ENCODE measurements around the gene NFYC. TPM values are rescaled to one million over a fixed set of nuclear protein-coding genes. Genes with fewer than 3 reads are reported as not detected.

Gene NFYC
- total and polyA plus RNA-seq, 2 experiments from 2014 or later = 36.2 to 42.7 TPM

DNA sequence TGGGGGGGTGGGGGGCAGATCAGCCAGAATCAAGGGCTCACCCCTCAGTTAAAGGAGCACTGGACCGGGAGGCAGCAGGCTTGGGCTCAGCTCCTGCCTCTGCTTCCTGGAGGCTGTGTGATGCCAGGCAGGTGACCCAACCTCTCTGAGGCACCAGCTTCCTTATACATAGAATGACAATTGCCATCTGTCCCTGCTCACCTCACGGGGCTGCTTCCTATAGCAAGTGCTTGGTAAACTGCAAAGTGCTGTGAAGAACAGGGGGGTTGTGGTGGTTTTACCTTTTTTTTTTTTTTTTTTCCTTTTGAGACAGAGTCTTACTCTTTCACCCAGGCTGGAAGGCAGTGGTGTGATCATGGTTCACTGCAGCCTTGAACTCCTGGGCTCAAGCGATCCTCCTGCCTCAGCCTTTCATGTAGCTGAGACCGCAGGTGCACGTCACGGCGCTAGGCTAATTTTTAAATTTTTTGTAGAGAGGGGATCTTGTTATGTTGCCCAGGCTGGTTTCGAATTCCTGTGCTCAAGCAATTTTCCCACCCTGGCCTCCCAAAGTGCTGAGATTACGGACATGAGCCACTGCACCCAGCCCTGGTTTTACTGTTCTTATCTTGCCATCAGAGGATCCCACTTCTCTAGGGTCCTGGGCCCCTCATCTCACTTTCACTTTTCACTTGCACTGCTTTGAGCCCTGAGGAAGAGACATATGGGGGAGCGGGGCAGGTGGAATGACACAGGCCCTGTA lies 103.6 kb downstream of the NFYC start:
- DNase-seq (ENCODE audit: low spot score) (no peak), ATAC-seq (no peak)
- Mint-ChIP-seq H3K4me1 (peaks cover 44% of the 10 kb centered on the region), H3K27ac (no peak overlapping the region), H3K36me3 (ENCODE audit: low read depth) (no peaks in the 10 kb centered on the region; the same call in 2 of the 3 replicates), H3K27me3 (ENCODE audit: insufficient read depth, low read depth, poor library complexity) (peaks cover 11% of the 10 kb centered on the region), H3K4me3 (no peak overlapping the region; the same call in 2 of the 3 replicates), H3K9me3 (no peaks in the 10 kb centered on the region; the same call in 2 of the 3 replicates)
- Histone ChIP-seq H3K4me1 (ENCODE audit: insufficient read depth) (peaks cover 4% of the 10 kb centered on the region; the same call in 1 of the 2 replicates), H3K4me2 (no peak overlapping the region), H3K9me2 (ENCODE audit: insufficient read depth) (no peaks in the 10 kb centered on the region), H4K20me1 (replicated peaks; ENCODE audit: insufficient read depth) (no peaks in the 10 kb centered on the region), H3K79me2 (replicated peaks; ENCODE audit: insufficient read depth) (no peaks in the 10 kb centered on the region), H3K36me3 (ENCODE audit: insufficient read depth) (no peaks in the 10 kb centered on the region), H3K4me3 (no peak overlapping the region), H2AFZ (no peak overlapping the region), H3K27ac (ENCODE audit: low read depth) (no peak overlapping the region), H3F3A (replicated peaks; ENCODE audit: low read depth) (no peaks in the 10 kb centered on the region), H3K27me3 (ENCODE audit: insufficient read depth) (peaks cover 1% of the 10 kb centered on the region; the same call in 1 of the 2 replicates)
- TF ChIP-seq STAT1 (IDR thresholded peaks at IDR 0.05; ENCODE audit: unreplicated experiment) = no peak
- TF ChIP-seq, protein P1, sequence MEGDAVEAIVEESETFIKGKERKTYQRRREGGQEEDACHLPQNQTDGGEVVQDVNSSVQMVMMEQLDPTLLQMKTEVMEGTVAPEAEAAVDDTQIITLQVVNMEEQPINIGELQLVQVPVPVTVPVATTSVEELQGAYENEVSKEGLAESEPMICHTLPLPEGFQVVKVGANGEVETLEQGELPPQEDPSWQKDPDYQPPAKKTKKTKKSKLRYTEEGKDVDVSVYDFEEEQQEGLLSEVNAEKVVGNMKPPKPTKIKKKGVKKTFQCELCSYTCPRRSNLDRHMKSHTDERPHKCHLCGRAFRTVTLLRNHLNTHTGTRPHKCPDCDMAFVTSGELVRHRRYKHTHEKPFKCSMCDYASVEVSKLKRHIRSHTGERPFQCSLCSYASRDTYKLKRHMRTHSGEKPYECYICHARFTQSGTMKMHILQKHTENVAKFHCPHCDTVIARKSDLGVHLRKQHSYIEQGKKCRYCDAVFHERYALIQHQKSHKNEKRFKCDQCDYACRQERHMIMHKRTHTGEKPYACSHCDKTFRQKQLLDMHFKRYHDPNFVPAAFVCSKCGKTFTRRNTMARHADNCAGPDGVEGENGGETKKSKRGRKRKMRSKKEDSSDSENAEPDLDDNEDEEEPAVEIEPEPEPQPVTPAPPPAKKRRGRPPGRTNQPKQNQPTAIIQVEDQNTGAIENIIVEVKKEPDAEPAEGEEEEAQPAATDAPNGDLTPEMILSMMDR (conservative IDR thresholded peaks at IDR 0.05; ENCODE audit: low read depth in 2 of 2) = no peak

DNA sequence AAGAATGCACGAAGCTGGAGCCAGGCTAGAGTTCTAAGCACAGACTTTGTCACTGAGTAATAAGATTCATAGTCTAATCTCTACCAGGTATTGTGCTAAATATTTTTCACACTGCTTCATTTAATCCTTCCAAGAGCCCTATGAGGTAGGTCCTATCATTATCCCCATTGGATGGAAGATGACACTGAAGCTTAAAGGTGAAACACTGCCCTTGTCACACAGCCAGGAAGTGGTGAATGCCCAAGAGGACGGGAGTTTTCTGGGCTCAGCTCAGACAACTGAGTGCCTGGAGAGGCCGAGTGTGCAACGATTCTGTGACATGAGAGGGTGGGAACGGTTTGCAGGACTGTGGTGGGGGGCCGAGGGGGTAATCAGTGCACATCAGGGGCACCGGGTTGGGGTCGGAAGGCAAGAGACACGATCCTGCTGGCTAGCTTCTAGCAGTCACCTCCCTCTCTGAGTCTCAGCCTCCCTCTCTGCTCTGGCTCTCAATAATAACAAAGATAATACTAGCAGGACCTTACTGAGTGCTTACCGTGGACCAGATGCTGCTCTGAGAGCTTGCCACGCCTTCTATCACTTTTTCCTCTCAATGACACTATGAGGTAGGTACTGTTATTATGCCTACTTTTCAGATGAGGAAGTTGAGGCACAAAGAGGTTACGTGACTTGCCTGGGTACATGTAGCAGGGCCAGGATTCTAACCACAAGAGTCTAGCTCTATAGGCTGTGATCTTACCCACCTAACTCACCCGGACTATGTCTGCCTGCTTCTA lies 104.5 kb downstream of the NFYC start:
- H3K4me2 ChIP-seq = no peak overlapping the region
- peaks cover 12% of the 10 kb centered on the region; the same call in 1 of the 2 replicates for H3K4me1 ChIP-seq (ENCODE audit: insufficient read depth)
- ATAC-seq (no peak), DNase-seq (ENCODE audit: low spot score) (no peak)
- H3K9me2 ChIP-seq (ENCODE audit: insufficient read depth) = no peaks in the 10 kb centered on the region
- H3K79me2 ChIP-seq (replicated peaks; ENCODE audit: insufficient read depth) = no peaks in the 10 kb centered on the region
- no peaks in the 10 kb centered on the region for H4K20me1 ChIP-seq (replicated peaks; ENCODE audit: insufficient read depth)
- Mint-ChIP-seq H3K4me1 (peaks cover 48% of the 10 kb centered on the region), H3K36me3 (ENCODE audit: low read depth) (no peaks in the 10 kb centered on the region; the same call in 2 of the 3 replicates), H3K9me3 (no peaks in the 10 kb centered on the region; the same call in 2 of the 3 replicates), H3K27ac (no peak overlapping the region), H3K4me3 (no peak overlapping the region), H3K27me3 (ENCODE audit: insufficient read depth, low read depth, poor library complexity) (peaks cover 12% of the 10 kb centered on the region)
- no peaks in the 10 kb centered on the region for H3F3A ChIP-seq (replicated peaks; ENCODE audit: low read depth)
- no peak overlapping the region for H3K27ac ChIP-seq (ENCODE audit: low read depth)
- no peaks in the 10 kb centered on the region for H3K36me3 ChIP-seq (ENCODE audit: insufficient read depth)
- no peak overlapping the region for H3K4me3 ChIP-seq
- peaks cover 9% of the 10 kb centered on the region; the same call in 1 of the 2 replicates for H3K27me3 ChIP-seq (ENCODE audit: insufficient read depth)
- no peak overlapping the region for H2AFZ ChIP-seq
- no peak for TF ChIP-seq ZNF331 (CRISPR knock-in tag; IDR thresholded peaks at IDR 0.05; ENCODE audit: low read depth)
- TF ChIP-seq ZNF114 (CRISPR knock-in tag; IDR thresholded peaks at IDR 0.05) = no peak
- no peak for TF ChIP-seq EZH2phosphoT487 (IDR thresholded peaks at IDR 0.05; ENCODE audit: unreplicated experiment)
- TF ChIP-seq, protein P2, sequence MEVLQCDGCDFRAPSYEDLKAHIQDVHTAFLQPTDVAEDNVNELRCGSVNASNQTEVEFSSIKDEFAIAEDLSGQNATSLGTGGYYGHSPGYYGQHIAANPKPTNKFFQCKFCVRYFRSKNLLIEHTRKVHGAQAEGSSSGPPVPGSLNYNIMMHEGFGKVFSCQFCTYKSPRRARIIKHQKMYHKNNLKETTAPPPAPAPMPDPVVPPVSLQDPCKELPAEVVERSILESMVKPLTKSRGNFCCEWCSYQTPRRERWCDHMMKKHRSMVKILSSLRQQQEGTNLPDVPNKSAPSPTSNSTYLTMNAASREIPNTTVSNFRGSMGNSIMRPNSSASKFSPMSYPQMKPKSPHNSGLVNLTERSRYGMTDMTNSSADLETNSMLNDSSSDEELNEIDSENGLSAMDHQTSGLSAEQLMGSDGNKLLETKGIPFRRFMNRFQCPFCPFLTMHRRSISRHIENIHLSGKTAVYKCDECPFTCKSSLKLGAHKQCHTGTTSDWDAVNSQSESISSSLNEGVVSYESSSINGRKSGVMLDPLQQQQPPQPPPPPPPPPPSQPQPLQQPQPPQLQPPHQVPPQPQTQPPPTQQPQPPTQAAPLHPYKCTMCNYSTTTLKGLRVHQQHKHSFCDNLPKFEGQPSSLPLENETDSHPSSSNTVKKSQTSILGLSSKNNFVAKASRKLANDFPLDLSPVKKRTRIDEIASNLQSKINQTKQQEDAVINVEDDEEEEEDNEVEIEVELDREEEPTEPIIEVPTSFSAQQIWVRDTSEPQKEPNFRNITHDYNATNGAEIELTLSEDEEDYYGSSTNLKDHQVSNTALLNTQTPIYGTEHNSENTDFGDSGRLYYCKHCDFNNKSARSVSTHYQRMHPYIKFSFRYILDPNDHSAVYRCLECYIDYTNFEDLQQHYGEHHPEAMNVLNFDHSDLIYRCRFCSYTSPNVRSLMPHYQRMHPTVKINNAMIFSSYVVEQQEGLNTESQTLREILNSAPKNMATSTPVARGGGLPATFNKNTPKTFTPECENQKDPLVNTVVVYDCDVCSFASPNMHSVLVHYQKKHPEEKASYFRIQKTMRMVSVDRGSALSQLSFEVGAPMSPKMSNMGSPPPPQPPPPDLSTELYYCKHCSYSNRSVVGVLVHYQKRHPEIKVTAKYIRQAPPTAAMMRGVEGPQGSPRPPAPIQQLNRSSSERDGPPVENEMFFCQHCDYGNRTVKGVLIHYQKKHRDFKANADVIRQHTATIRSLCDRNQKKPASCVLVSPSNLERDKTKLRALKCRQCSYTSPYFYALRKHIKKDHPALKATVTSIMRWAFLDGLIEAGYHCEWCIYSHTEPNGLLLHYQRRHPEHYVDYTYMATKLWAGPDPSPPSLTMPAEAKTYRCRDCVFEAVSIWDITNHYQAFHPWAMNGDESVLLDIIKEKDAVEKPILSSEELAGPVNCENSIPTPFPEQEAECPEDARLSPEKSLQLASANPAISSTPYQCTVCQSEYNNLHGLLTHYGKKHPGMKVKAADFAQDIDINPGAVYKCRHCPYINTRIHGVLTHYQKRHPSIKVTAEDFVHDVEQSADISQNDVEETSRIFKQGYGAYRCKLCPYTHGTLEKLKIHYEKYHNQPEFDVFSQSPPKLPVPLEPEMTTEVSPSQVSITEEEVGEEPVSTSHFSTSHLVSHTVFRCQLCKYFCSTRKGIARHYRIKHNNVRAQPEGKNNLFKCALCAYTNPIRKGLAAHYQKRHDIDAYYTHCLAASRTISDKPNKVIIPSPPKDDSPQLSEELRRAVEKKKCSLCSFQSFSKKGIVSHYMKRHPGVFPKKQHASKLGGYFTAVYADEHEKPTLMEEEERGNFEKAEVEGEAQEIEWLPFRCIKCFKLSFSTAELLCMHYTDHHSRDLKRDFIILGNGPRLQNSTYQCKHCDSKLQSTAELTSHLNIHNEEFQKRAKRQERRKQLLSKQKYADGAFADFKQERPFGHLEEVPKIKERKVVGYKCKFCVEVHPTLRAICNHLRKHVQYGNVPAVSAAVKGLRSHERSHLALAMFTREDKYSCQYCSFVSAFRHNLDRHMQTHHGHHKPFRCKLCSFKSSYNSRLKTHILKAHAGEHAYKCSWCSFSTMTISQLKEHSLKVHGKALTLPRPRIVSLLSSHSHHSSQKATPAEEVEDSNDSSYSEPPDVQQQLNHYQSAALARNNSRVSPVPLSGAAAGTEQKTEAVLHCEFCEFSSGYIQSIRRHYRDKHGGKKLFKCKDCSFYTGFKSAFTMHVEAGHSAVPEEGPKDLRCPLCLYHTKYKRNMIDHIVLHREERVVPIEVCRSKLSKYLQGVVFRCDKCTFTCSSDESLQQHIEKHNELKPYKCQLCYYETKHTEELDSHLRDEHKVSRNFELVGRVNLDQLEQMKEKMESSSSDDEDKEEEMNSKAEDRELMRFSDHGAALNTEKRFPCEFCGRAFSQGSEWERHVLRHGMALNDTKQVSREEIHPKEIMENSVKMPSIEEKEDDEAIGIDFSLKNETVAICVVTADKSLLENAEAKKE (CRISPR knock-in tag; IDR thresholded peaks at IDR 0.05) = no peak
- no peak for TF ChIP-seq NANOG (IDR thresholded peaks at IDR 0.05; ENCODE audit: borderline replicate concordance)
- TF ChIP-seq STAT1 (IDR thresholded peaks at IDR 0.05; ENCODE audit: unreplicated experiment) = no peak

All from GM23338 (cell line).